NCI-H1092 treated with DMSO at 0.1 percent for 48 hours (cell line): Measurements from ENCODE around the gene SH3RF3.
"Not testable (repeated sequence)": the region's sequence is repeated elsewhere in the genome, so short reads cannot be mapped to it uniquely, and the experiment has no call there.

Source experiments
- DNase-seq: peaks from one replicate; lab custom pipeline; 2025; lab: John Stamatoyannopoulos, UW

Gene SH3RF3

DNA sequence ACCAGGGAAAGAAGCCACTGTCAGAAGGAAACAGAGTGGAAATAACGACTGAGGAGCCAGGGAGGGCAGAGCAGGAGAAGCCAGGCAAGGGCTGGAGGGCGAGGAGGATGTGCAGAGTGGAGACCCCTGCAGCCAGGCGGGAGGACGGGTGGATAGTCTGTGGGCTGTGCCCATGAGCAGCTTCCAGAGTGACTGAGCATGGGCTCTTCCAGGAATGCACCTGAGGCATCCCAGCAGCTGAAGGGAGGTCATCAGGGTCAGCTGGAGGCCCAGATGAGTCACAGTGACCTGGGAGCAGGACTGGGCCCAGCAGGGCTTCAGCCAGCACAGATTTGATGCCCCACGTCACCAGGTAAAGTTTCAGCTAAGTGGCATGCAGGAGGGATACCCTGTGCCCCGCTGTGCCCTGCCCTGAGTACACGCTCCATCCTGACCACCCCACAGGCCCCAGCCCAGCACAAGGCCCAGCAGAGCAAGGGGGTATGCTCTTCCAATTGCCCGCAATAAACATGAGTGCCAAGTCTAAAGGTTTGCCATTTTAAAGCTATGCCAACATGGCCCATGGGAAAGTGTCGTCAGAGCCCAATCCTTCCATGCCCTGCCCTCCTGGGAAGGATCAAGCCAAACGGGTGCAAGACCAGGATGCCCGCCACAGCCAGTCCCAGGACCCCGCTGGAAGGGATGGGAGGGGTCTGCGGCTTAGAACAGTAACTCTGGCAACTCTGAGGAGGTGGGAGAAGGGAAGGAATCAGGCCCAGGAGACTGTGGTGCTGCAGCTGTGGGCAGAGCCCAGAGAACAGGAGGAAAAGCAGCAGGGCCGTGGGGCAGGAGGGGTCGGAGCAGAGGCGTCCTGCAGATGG lies 399.1 kb downstream of the SH3RF3 start:
- DNase-seq = no peak

DNA sequence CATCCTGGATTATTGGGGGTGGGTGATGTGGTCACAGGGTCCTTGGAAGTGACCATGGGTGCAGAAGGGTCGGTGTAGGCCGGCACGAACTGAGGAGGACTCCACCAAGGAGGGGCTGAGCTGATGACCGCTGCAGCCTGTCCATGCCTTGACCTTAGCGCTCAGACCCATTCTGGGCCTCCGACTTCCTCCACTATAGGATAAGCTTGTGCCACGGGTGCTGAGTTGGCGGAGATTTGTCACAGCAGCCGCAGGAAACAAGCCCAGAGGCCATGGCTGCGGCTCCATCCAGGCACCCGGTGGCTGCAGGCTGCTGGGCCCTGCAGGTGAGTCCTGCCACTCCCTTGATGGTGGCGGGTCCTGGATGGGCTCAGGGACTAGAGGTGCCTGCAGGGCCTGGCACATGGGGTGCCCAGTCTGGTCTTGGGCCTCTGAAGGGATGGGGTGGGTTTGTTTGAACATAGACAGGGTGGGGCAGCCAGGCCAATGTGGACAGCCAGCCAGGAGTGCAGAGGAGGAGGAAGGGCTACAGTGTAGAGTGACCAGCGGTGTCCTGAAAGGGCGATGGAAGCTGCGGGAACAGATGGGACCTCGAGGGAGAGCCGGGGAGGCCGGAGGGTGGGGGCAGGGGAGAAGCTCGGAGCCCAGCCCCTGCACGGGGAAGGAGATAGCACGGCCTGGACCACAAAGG lies 400.0 kb downstream of the SH3RF3 start:
- no peak for DNase-seq

- DNase-seq = no peak
Observed at GRCh38 chr2:109529532-109530449, 400.8 kb downstream of the SH3RF3 start.

- DNase-seq = no peak
Observed at GRCh38 chr2:109530712-109531111, 401.7 kb downstream of the SH3RF3 start.

GRCh38 chr2:109531221-109531620 lies 402.2 kb downstream of the SH3RF3 start:
- no peak for DNase-seq

- no peak for DNase-seq
Observed at GRCh38 chr2:109531896-109532727, 403.1 kb downstream of the SH3RF3 start.

DNA sequence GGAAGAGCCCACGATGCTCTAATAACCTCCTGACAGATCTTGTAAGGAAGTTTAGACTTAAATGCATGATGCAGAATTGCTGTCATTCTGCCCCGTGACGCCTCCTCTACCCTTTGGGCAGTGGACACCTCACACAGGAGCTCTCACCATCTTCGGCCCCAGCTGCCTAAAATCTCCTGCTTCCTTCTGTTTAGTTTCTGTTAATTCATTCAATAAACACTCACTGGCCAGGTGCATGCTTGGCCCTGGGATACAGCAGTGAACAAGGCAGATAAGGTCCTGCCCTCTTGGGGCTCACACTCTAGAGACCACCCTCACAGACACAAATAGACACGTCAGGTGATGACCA lies 403.7 kb downstream of the SH3RF3 start:
- DNase-seq = no peak

GRCh38 chr2:109533823-109534222 lies 404.8 kb downstream of the SH3RF3 start:
- DNase-seq = no peak

DNA sequence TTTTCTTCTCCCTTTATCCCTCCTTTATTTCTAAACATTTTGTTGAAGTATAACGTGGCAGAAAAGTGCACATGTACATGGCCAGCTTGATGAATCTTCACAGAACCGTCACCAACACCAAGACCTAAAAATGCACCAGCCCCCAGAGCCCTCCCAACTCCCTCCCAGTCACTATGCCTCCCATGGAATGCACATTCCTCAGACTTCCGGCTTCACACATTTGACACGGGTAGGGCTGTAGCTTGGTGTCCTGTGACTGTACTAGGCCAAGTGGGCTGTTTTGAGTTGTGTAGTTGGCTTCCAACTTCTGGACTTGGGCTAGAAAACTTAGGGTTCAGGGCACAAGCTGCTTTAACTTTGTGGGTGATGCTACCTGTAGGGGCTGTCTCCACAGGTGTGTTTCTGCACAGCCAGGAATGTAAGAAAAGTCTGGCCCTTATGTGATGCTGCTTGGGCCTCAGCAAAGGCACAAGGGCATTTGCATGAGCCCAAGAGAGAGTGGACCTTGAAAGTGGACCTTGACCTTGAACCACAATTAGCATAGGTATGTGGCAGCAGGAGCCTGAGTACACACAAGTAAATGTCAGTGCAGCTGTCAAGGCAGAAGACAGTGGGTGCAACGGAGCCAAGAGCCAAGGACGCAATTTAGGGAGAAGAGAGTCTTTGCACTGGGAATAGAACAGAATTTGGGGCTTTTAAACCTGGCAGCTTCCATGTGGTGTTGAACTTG lies 406.4 kb downstream of the SH3RF3 start:
- DNase-seq = no peak

DNA sequence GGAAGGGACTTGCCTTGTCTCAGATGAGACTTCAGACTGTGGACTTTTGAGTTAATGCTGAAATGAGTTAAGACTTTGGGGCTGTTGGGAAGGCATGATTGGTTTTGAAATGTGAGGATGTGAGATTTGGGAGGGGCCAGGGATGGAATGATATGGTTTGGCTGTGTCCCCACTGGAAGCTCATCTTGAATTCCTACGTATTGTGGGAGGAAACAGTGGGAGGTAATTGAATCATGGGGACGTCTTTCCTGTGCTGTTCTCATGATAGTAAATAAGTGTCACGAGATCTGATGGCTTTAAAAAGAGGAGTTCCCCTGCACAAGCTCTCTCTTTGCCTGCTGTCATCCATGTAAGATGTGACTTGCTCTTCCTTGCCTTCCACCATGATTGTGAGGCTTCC lies 407.6 kb downstream of the SH3RF3 start:
- DNase-seq = not testable (repeated sequence)

DNA sequence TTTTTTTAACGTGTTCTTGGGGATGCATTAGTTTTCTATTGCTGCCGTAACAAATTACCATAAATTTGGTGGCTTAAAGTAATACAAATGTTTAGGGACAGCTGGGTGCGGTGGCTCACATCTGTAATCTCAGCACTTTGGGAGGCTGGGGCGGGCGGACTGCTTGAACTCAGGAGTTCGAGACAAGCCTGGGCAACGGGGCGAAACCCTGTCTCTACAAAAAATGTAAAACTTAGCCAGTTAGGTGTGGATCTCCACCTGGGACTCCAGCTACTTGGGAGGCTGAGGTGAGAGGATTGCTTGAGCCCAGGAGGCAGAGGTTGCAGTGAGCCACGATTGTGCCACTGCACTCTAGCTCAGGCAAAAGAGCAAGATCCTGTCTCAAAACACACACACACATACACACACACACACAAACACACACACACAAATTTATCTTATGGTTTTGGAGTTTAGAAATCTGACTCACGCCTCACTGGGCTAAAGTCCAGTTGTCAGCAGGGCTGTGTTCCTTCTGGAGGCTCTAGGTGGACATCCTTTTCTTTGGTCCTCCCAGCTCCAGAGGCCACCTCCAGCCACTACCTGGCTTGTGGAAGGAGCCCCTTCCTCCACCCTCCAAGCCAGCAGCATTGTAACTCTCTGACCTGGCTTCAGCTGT lies 408.7 kb downstream of the SH3RF3 start:
- DNase-seq = no peak

DNA sequence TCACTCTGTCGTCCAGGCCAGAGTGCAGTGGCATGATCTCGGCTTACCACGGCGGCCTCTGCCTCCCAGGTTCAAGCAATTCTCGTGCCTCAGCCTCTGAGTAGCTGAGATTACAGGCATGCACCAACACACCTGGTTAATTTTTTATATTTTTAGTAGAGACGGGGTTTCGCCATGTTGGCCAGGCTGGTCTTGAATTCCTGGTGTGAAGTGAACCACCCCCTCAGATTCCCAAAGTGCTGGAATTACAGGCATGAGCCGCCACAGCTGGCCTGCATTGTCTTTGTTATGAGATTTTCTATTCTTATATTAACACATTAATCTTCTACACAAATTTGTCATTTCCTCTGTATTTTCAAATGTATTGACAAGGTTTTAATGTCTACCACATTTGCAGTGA lies 409.5 kb downstream of the SH3RF3 start:
- no peak for DNase-seq

DNA sequence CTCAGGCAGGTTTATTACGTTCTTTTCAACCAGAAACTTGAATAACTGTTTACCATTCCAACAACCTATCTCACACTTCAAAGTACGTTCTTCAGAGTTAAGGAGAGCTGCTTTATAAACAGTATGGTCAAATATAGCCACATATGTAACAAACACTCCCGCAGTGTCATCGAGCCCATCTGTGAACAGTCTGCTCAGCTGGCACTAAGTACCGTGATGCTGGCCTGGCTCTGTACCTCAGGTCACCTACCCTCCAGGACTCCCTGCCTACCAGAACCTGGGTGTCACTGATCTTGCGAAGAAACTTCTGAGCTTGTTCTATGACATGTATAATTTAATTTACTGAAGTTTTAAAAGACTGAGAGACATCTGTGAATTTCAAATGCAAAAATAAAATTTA lies 413.4 kb downstream of the SH3RF3 start:
- no peak for DNase-seq

DNA sequence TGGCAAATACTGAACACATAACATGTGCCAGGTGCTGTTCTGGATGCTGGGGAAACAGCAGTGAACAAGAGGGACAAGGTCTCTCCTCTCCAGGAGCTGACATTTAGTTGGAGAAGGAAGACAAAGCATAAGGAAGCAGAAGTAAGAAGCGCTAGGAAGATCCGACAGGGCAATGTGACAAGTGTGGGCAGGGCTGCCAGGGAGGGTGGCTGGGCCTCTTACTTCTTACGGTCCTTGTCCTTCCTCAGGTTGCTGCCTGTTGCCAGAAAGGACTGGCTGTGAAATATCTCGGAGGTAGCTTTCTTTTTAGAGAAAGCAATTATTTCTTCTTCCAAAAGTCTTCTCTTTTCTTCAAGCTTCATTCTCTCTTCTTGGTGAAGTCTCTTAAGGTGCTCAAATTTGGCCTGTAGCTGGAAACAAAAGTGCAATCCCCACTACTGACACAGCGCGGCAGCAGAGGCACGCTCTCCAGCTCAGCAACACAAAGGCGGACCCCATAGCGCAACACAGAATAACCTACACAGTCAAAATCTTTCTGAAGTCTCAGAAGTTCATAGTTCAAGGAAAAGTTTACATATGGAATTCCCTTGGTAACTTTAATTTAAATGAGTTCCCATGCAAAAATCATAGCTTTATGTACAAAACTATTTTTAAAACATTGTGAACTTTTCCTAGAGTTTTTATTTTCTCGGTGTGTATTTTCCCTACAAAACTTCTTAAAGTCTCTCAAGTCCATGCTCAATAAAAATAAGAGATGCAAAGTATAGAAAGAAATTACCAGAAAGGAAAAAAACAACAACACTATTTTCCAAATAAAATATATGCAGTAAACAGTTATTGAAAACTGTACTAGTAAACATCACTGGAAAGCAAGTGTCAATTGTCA lies 417.1 kb downstream of the SH3RF3 start:
- peak; percentile 10 for DNase-seq

GRCh38 chr2:109547280-109547679 lies 418.3 kb downstream of the SH3RF3 start:
- no peak for DNase-seq

DNA sequence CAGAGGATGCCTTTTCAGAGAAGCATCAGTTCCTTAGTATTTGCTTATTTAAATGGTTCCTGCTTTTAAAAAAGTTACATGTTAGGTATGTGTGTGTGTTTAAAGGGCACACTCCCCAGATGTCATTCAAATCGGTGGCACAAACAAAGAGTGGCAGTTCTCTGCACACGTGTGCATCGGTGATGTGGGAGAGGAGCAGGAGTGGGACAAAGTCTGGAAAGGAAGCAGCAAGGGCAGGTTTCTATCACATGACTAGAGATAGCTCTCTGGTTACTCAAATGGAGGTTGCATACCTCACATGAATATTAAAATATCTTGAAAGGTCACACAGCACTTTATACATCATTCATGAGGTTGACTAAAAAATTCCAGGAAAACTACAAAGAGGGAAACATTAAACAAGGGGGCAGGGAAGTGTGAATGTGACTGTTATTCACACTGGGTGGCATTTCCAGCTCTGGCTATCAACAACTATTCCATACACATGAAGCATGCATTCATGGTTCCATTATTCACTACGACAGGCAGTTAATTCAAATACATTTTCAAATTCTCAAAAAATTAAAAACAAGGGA lies 420.1 kb downstream of the SH3RF3 start:
- no peak for DNase-seq
